Prostate gland (tissue), 2 donors: ENCODE data around the gene PFN1. TPM values are rescaled to one million over a fixed set of nuclear protein-coding genes. Genes with fewer than 3 reads are reported as not detected.

Source experiments
- DNase-seq: peaks from one replicate; pipeline ENCODE4 v3.0.0-alpha.2; 2019; ENCODE audit warnings: low spot score
- H3K27ac ChIP-seq, 2 donors: fragments of 200-600 bp; sonication (generic); 2 replicates each; pipeline ENCODE4 v1.5.1; 2017 to 2019
- H3K27me3 ChIP-seq: fragments of 200-600 bp; sonication (generic); replicated peaks from 2 replicates; pipeline ENCODE4 v1.5.1; 2019; ENCODE audit not compliant: insufficient read depth
- H3K36me3 ChIP-seq, 2 donors: fragments of 200-600 bp; sonication (generic); 1 replicate in 1 of 2; 2 replicates in 1 of 2; pipeline versions ENCODE4 v1.5.1 to v1.8.1; 2017 to 2019
- H3K4me1 ChIP-seq: fragments of 200-600 bp; sonication (generic); replicated peaks from 2 replicates; pipeline ENCODE4 v1.5.1; 2019
- H3K4me3 ChIP-seq, 2 donors: fragments of 200-600 bp; sonication (generic); 2 replicates each; pipeline ENCODE4 v1.5.1; 2017 to 2019
- H3K9me3 ChIP-seq: fragments of 200-600 bp; sonication (generic); 2 replicates; pipeline ENCODE4 v1.5.1; 2017
- CTCF ChIP-seq, 4 experiments: fragments of 200-600 bp in 2 of 4; fragments of 450-650 bp in 2 of 4; sonication (generic) in 2 of 4; IDR thresholded peaks; 1 replicate in 3 of 4; 2 replicates in 1 of 4; pipeline ENCODE4 v1.5.1; 2016 to 2019; ENCODE audit warnings: antibody characterized with exemption in 4 of 4, mild to moderate bottlenecking in 2 of 4, moderate library complexity in 2 of 4
- POLR2A ChIP-seq: fragments of 450-650 bp; IDR thresholded peaks from one replicate; pipeline ENCODE4 v1.6.1; 2016; ENCODE audit warnings: antibody characterized with exemption, mild to moderate bottlenecking
- POLR2AphosphoS5 ChIP-seq: sonication (generic); formaldehyde crosslinking; IDR thresholded peaks from one replicate; pipeline ENCODE4 v1.6.1; 2017; ENCODE audit warnings: antibody characterized with exemption
- WGBS: methylation state at CpG from one replicate; pipeline ENCODE4 v1.1.5; 2018; 5-methylcytosine and 5-hydroxymethylcytosine counted together
- intact Hi-C: fragments of 100-400 bp; cut with DNase I; formaldehyde crosslinking; loops from one replicate; pipeline ENCODE4 v1.14.2; 2022
- total RNA-seq, 2 donors: library from RNA; depleted of rRNA; stranded (reverse); fragments of >200 nt; gene quantifications; one replicate each; pipeline ENCODE4 v1.1.0, GENCODE V29; 2016

The PFN1 gene
- total RNA-seq, 2 donors from 2014 or later, result 646 to 1,039 TPM

GRCh38 chr17:4898927-4899326 is 49.4 kb downstream of the PFN1 start:
- Histone ChIP-seq H3K9me3 (no peaks in the 10 kb centered on the region), H3K4me1 (peaks cover 3% of the 10 kb centered on the region), H3K36me3 (peaks cover 4 to 9% of the 10 kb centered on the region in 2 donors), H3K27me3 (no peaks in the 10 kb centered on the region), H3K4me3 (peak overlapping the region; percentile 42 to 45), H3K27ac (peak overlapping the region; percentile 48 to 56)
- intact Hi-C loops, result no loop called here
- 16% methylated on average over 24 of the region's 34 CpGs for WGBS
- TF ChIP-seq CTCF (IDR thresholded peaks at IDR 0.05) (no peak), POLR2AphosphoS5 (no peak), POLR2A (no peak)
- no peak for DNase-seq

- peaks cover 1% of the 10 kb centered on the region for H3K4me1 ChIP-seq
- no peak overlapping the region for H3K27ac ChIP-seq
- TF ChIP-seq POLR2AphosphoS5 (no peak), POLR2A (no peak), CTCF (IDR thresholded peaks at IDR 0.05) (no peak)
- no peak for DNase-seq
- intact Hi-C loops, result no loop called here
- 74% methylated on average over 8 of the region's 8 CpGs for WGBS
- no peaks in the 10 kb centered on the region for H3K27me3 ChIP-seq
- H3K9me3 ChIP-seq, result no peaks in the 10 kb centered on the region
- no peak overlapping the region for H3K4me3 ChIP-seq
- peaks cover 9 to 15% of the 10 kb centered on the region in 2 donors for H3K36me3 ChIP-seq
Observed at GRCh38 chr17:4898351-4898750, 50.0 kb downstream of the PFN1 start.

GRCh38 chr17:4897785-4898184 is 50.5 kb downstream of the PFN1 start:
- H3K27me3 ChIP-seq, result no peaks in the 10 kb centered on the region
- intact Hi-C loops, result no loop called here
- no peak overlapping the region for H3K4me3 ChIP-seq
- no peaks in the 10 kb centered on the region for H3K4me1 ChIP-seq
- WGBS, result 87% methylated on average over 5 of the region's 5 CpGs
- H3K9me3 ChIP-seq, result no peaks in the 10 kb centered on the region
- H3K27ac ChIP-seq, result no peak overlapping the region
- DNase-seq, result no peak
- H3K36me3 ChIP-seq, result peaks cover 9 to 20% of the 10 kb centered on the region in 2 donors
- TF ChIP-seq POLR2A (no peak), POLR2AphosphoS5 (no peak), CTCF (IDR thresholded peaks at IDR 0.05) (no peak)

GRCh38 chr17:4897198-4897687 is 51.1 kb downstream of the PFN1 start:
- no peak overlapping the region for H3K4me3 ChIP-seq
- H3K4me1 ChIP-seq, result no peaks in the 10 kb centered on the region
- intact Hi-C loops, result no loop called here
- WGBS, result 79% methylated on average over 10 of the region's 10 CpGs
- peaks cover 9 to 24% of the 10 kb centered on the region in 2 donors for H3K36me3 ChIP-seq
- DNase-seq, result no peak
- no peaks in the 10 kb centered on the region for H3K27me3 ChIP-seq
- no peaks in the 10 kb centered on the region for H3K9me3 ChIP-seq
- H3K27ac ChIP-seq, result no peak overlapping the region
- TF ChIP-seq POLR2A (no peak), POLR2AphosphoS5 (no peak), CTCF (IDR thresholded peaks at IDR 0.05) (no peak)
